A673 (cell line): Measurements from ENCODE around the gene NUMB. TPM values are rescaled to one million over a fixed set of nuclear protein-coding genes. Genes with fewer than 3 reads are reported as not detected.

Experiments used
- BruUV-seq: library from RNA; stranded (reverse); fragments of 400-500 nt; replicated peaks from 2 replicates; lab custom pipeline; 2021; lab: Mats Ljungman, UMichigan
- CTCF ChIA-PET: fragments of 300-600 bp; sonication (Branson Sonifier 250); formaldehyde crosslinking; loops from one replicate; lab custom pipeline; 2022; ENCODE audit warnings: antibody characterized with exemption; lab: Charles Lee
- POLR2A ChIA-PET: fragments of 300-600 bp; sonication (Branson Sonifier 250); formaldehyde crosslinking; loops from one replicate; lab custom pipeline; 2022; ENCODE audit warnings: antibody characterized with exemption; ENCODE audit not compliant: low non-redundant PET; lab: Charles Lee
- DNase-seq: peaks from one replicate; pipeline ENCODE4 v3.0.0-alpha.2; 2015; ENCODE audit warnings: low spot score
- H3K27ac ChIP-seq: fragments of 200-600 bp; sonication (generic); 2 replicates; pipeline ENCODE4 v1.5.1; 2016; ENCODE audit warnings: mixed run types, low read depth, mild to moderate bottlenecking, mixed read lengths, antibody characterized with exemption, low read length; ENCODE audit not compliant: poor library complexity, severe bottlenecking
- H3K27me3 ChIP-seq: fragments of 200-600 bp; sonication (generic); replicated peaks from 2 replicates; pipeline ENCODE4 v1.6.1; 2017; ENCODE audit warnings: mixed run types, low read depth, mild to moderate bottlenecking, mixed read lengths, antibody characterized with exemption, low read length; ENCODE audit not compliant: insufficient read depth, poor library complexity
- H3K36me3 ChIP-seq: fragments of 200-600 bp; sonication (generic); 2 replicates; pipeline ENCODE4 v1.6.1; 2016; ENCODE audit warnings: mixed run types, mild to moderate bottlenecking, mixed read lengths, antibody characterized with exemption, low read length; ENCODE audit not compliant: insufficient read depth, poor library complexity, severe bottlenecking
- H3K4me1 ChIP-seq: fragments of 200-600 bp; sonication (generic); 2 replicates; pipeline ENCODE4 v1.6.1; 2017; ENCODE audit warnings: mixed run types, mild to moderate bottlenecking, mixed read lengths, antibody characterized with exemption, low read length; ENCODE audit not compliant: insufficient read depth, poor library complexity, severe bottlenecking
- H3K4me3 ChIP-seq: fragments of 200-600 bp; sonication (generic); 2 replicates; pipeline ENCODE4 v1.5.1; 2016; ENCODE audit warnings: low read depth, mixed run types, mild to moderate bottlenecking, mixed read lengths, low read length; ENCODE audit not compliant: poor library complexity, severe bottlenecking
- H3K9me3 ChIP-seq: fragments of 200-600 bp; sonication (generic); 2 replicates; pipeline ENCODE4 v1.6.1; 2016; ENCODE audit warnings: mixed run types, low read depth, mild to moderate bottlenecking, mixed read lengths, antibody characterized with exemption, low read length; ENCODE audit not compliant: poor library complexity, severe bottlenecking
- EZH2 ChIP-seq: fragments of 200-600 bp; sonication (generic); IDR thresholded peaks from 2 replicates; pipeline ENCODE4 v1.6.1; 2017; ENCODE audit warnings: borderline replicate concordance, low read depth, mild to moderate bottlenecking, mixed read lengths, antibody characterized with exemption, low read length; ENCODE audit not compliant: poor library complexity, severe bottlenecking
- intact Hi-C: fragments of 100-400 bp; cut with micrococcal nuclease; formaldehyde crosslinking; loops from one replicate; pipeline ENCODE4 v1.10.0; 2022; ENCODE audit not compliant: unreplicated experiment
- total RNA-seq: library from RNA; stranded (reverse); gene quantifications from 2 replicates; pipeline ENCODE4 v1.2.3, GENCODE V29; 2021
- TF ChIP-seq, protein P1 (sequence below): fragments of 300-800, 200-600 bp; sonication (generic); conservative IDR thresholded peaks from 2 replicates; pipeline ENCODE4 v1.5.1; 2017; ENCODE audit warnings: low read depth, mild to moderate bottlenecking, antibody characterized with exemption, low read length, moderate library complexity, mixed read lengths

The NUMB gene
- total RNA-seq, 1 experiment from 2014 or later = 46.3 TPM

- CTCF ChIA-PET = no interaction called here
- Histone ChIP-seq H3K9me3 (no peaks in the 10 kb centered on the region), H3K4me3 (peak overlapping the region; percentile 87), H3K4me1 (peaks cover 13% of the 10 kb centered on the region), H3K36me3 (peaks cover 19% of the 10 kb centered on the region), H3K27me3 (no peaks in the 10 kb centered on the region), H3K27ac (no peak overlapping the region)
- intact Hi-C loops = loop anchor here (5.0 kb wide), 1 partner anchor 140 kb away; no protein-coding TSS in a partner anchor
- POLR2A ChIA-PET = no interaction called here
- TF ChIP-seq EZH2 = no peak
- TF ChIP-seq, protein P1, sequence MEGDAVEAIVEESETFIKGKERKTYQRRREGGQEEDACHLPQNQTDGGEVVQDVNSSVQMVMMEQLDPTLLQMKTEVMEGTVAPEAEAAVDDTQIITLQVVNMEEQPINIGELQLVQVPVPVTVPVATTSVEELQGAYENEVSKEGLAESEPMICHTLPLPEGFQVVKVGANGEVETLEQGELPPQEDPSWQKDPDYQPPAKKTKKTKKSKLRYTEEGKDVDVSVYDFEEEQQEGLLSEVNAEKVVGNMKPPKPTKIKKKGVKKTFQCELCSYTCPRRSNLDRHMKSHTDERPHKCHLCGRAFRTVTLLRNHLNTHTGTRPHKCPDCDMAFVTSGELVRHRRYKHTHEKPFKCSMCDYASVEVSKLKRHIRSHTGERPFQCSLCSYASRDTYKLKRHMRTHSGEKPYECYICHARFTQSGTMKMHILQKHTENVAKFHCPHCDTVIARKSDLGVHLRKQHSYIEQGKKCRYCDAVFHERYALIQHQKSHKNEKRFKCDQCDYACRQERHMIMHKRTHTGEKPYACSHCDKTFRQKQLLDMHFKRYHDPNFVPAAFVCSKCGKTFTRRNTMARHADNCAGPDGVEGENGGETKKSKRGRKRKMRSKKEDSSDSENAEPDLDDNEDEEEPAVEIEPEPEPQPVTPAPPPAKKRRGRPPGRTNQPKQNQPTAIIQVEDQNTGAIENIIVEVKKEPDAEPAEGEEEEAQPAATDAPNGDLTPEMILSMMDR = no peak
- BruUV-seq = no TSS peak
- DNase-seq = no peak
These were observed 33.8 kb upstream of the NUMB start for GRCh38 chr14:73492043-73492552.

GRCh38 chr14:73491256-73492042, 33.1 kb upstream of the NUMB start:
- Histone ChIP-seq H3K36me3 (peaks cover 19% of the 10 kb centered on the region), H3K27ac (peak overlapping the region; percentile 89), H3K9me3 (no peaks in the 10 kb centered on the region), H3K27me3 (no peaks in the 10 kb centered on the region), H3K4me3 (peak overlapping the region; percentile 87), H3K4me1 (peaks cover 13% of the 10 kb centered on the region)
- no TSS peak for BruUV-seq
- TF ChIP-seq, protein P1 = no peak
- TF ChIP-seq EZH2 = no peak
- intact Hi-C loops = loop anchor here (5.0 kb wide), 1 partner anchor 141 kb away; no protein-coding TSS in a partner anchor
- POLR2A ChIA-PET = interaction anchor here (0.6 kb wide), 1 partner anchor 1881 kb away, joined by 3 read pairs; no protein-coding TSS in a partner anchor
- DNase-seq = peak; percentile 67
- CTCF ChIA-PET = interaction anchor here (0.6 to 1.3 kb wide), 2 partner anchors 17 to 555 kb away, joined by 4 to 7 read pairs; no protein-coding TSS in a partner anchor

GRCh38 chr14:73489481-73490175, 31.3 kb upstream of the NUMB start:
- no peaks in the 10 kb centered on the region for H3K27me3 ChIP-seq

More at GRCh38 chr14:73489481-73490175, 31.3 kb upstream of the NUMB start:
- no peak for DNase-seq
- intact Hi-C loops = loop anchor here (5.0 kb wide), 1 partner anchor 143 kb away; no protein-coding TSS in a partner anchor
- H3K4me1 ChIP-seq = peaks cover 13% of the 10 kb centered on the region
- H3K27ac ChIP-seq = no peak overlapping the region
- peaks cover 11% of the 10 kb centered on the region for H3K36me3 ChIP-seq
- H3K4me3 ChIP-seq = no peak overlapping the region
- no peaks in the 10 kb centered on the region for H3K9me3 ChIP-seq
- POLR2A ChIA-PET = no interaction called here
- CTCF ChIA-PET = interaction anchor here (1.3 kb wide), 1 partner anchor 19 kb away, joined by 7 read pairs; no protein-coding TSS in a partner anchor
- TF ChIP-seq EZH2 = no peak
- TF ChIP-seq, protein P1 = no peak
- no TSS peak for BruUV-seq
